ENCODE results near the gene ZNRF3.

DNA sequence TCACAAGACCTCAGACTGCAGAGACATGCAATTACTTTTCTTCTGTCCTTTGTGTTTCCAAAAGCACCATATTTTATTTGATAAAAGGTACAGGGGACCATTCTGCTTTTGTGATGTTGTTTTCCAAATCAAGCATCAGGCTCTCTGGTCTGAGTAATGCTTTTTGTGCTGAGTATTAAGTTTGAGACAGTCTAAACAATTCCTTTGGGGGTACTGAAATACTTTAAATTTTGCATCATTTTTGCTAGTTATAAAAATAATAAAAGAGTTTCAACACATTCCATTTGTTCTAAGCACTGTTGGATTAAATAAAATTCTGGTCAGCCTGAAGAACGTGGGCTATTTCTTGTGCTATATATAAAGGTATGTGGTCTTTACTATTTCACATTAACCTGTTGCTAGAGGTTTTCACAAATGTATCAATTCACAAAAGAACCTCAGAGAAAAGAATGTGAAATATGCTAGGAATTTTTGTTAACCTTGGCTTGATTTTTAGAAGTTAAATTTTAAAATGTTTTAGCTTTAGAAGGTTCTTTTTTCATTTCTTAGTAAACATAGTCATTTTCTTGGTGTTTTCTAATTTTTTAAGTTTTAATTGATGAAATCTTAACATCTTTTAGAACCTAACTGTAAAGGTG, 116.7 kb downstream of the ZNRF3 start:
- TF ChIP-seq, protein P1, sequence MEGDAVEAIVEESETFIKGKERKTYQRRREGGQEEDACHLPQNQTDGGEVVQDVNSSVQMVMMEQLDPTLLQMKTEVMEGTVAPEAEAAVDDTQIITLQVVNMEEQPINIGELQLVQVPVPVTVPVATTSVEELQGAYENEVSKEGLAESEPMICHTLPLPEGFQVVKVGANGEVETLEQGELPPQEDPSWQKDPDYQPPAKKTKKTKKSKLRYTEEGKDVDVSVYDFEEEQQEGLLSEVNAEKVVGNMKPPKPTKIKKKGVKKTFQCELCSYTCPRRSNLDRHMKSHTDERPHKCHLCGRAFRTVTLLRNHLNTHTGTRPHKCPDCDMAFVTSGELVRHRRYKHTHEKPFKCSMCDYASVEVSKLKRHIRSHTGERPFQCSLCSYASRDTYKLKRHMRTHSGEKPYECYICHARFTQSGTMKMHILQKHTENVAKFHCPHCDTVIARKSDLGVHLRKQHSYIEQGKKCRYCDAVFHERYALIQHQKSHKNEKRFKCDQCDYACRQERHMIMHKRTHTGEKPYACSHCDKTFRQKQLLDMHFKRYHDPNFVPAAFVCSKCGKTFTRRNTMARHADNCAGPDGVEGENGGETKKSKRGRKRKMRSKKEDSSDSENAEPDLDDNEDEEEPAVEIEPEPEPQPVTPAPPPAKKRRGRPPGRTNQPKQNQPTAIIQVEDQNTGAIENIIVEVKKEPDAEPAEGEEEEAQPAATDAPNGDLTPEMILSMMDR (IDR thresholded peaks at IDR 0.05) = no peak
- TF ChIP-seq POLR2A (IDR thresholded peaks at IDR 0.05) = no peak

Measured in body of pancreas (tissue), 4 donors.